HUDEP-2 (cell line): ENCODE data around the gene SCP2D1.

Experiments used
- DNase-seq, 76 experiments: peaks; one replicate each; lab custom pipeline; 2025; ENCODE audit not compliant: unreplicated experiment in 76 of 76; lab: John Stamatoyannopoulos, UW

The SCP2D1 gene

DNA sequence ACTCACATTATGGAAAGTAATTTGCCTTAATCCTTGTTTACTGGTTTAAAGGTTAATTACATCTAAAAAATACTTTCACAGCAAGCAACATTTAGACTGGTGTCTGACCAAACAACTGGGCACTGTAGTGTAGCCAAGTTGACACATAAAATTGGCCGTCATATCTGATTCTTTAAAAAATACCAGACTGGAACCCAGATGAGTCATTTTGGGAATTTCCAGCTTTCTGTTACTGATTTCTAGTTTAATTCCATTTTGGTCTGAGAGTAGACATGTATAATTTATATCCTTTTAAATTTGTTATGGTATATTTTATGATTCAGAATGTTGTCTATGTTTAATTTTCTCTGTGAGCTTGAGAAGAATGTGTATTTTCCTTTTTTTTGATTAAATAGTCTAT, 44.1 kb downstream of the SCP2D1 start:
- no peak for DNase-seq

DNA sequence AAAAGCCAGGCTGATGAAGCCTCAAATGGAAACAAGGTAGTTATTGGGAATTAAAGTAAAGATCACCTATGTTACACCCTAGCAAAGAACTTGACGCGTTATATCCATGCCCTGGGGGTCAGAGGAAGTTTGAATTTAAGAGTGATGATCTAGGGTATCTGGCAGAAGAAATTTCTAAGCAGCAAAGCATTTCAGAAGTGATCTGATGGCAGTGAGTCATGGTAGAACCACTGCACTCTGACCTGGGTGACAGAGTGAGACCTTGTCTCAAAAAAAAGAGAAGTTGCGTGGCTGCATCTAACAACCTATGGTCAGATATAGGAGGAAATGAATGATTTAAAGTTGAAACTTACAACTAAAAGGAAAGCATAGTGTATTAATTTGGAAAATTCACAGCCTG, 45.2 kb downstream of the SCP2D1 start:
- no peak for DNase-seq
